ENCODE measurements around the gene SMAP1.

- TF ChIP-seq CTCF (IDR thresholded peaks at IDR 0.05) (no peak), POLR2A (IDR thresholded peaks at IDR 0.05) (no peak)
Observed at GRCh38 chr6:70763754-70764510, 96.2 kb downstream of the SMAP1 start.
